ENCODE results near the gene C12orf75.

GRCh38 chr12:105348142-105348541, 17.7 kb downstream of the C12orf75 start:
- TF ChIP-seq CTCF (IDR thresholded peaks at IDR 0.05), result no peak
- no peak for TF ChIP-seq POLR2A (IDR thresholded peaks at IDR 0.05)

Data from Peyer's patch (tissue), 4 donors.